ENCODE measurements around the gene CRHR2.

DNA sequence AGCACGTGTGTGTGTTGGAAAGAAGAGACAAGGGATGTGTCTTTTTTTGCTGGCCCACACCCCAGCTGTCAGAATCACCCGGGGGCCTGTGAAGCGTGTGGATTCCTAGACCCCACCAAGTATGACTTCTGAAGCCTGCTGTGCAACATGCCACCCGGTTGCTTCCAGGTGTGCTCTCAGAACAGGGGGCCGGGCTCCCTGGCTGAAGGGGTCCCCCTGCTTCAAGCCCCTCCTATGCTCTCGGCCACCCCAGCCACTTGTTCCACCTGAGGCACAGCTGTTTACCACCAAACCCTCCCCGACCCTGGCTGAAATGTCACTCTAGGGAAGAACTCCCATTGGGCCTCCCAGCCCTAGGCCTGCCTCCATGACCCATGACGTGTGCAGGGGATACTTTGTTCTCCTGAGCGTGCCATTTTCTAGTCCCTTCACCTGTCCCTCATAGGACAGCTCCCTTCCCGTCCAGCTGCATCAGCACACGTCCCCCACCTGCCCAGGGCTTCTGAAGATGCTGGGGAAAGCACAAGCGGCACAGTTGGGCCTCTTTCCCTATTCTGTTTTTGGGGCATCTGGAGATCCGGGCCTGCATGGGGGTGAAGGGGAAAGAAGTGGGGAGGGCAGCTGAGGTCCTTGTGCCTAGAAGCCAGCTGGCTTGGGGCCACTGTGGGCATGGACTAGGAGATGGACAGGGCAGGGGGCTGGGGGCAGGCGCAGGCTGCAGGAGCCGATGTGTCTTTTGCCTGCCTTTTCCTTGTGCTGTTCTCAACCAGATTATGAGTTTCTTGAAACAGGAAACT lies 33.3 kb downstream of the CRHR2 start:
- no peak for TF ChIP-seq CTCF (conservative IDR thresholded peaks at IDR 0.05 in 1 of 2, IDR thresholded peaks at IDR 0.05 in 1 of 2; ENCODE audit: extremely low read depth in 1 of 2, insufficient read depth in 1 of 2, low read depth in 1 of 2, low read length in 2 of 2)
- TF ChIP-seq EZH2 (IDR thresholded peaks at IDR 0.05; ENCODE audit: borderline replicate concordance, low read length) = no peak

Measured in mammary epithelial cell (primary cell).